SU-DHL-6 (cell line): ENCODE data around the gene PEX16.

Experiments used
- EZH2phosphoT487 ChIP-seq: fragments of 200-600 bp; sonication (generic), shearing (Covaris generic); conservative IDR thresholded peaks from 2 replicates; pipeline ENCODE4 v1.6.1; 2018; ENCODE audit warnings: mild to moderate bottlenecking, antibody characterized with exemption, low read length, moderate library complexity, mixed read lengths
- TF ChIP-seq, protein P1 (sequence below): fragments of 200-600 bp; sonication (generic); IDR thresholded peaks from one replicate; pipeline ENCODE4 v1.5.1; 2017; ENCODE audit warnings: antibody characterized with exemption, mild to moderate bottlenecking, low read length, moderate library complexity; ENCODE audit not compliant: insufficient read depth, poor library complexity, severe bottlenecking

- TF ChIP-seq, protein P1, sequence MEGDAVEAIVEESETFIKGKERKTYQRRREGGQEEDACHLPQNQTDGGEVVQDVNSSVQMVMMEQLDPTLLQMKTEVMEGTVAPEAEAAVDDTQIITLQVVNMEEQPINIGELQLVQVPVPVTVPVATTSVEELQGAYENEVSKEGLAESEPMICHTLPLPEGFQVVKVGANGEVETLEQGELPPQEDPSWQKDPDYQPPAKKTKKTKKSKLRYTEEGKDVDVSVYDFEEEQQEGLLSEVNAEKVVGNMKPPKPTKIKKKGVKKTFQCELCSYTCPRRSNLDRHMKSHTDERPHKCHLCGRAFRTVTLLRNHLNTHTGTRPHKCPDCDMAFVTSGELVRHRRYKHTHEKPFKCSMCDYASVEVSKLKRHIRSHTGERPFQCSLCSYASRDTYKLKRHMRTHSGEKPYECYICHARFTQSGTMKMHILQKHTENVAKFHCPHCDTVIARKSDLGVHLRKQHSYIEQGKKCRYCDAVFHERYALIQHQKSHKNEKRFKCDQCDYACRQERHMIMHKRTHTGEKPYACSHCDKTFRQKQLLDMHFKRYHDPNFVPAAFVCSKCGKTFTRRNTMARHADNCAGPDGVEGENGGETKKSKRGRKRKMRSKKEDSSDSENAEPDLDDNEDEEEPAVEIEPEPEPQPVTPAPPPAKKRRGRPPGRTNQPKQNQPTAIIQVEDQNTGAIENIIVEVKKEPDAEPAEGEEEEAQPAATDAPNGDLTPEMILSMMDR: no peak
- no peak for TF ChIP-seq EZH2phosphoT487
Measured at GRCh38 chr11:45926001-45926401, 8.3 kb upstream of the PEX16 start.
